OCI-LY7 (cell line): ENCODE measurements around the gene SF3B5. TPM values are rescaled to one million over a fixed set of nuclear protein-coding genes. Genes with fewer than 3 reads are reported as not detected.

Experiments
- BruUV-seq: library from RNA; stranded (reverse); fragments of 400-500 nt; replicated peaks from 2 replicates; lab custom pipeline; 2021; lab: Mats Ljungman, UMichigan
- CTCF ChIA-PET: fragments of 300-600 bp; sonication (Branson Sonifier 250); formaldehyde crosslinking; loops from one replicate; lab custom pipeline; 2022; ENCODE audit warnings: antibody characterized with exemption; ENCODE audit not compliant: unreplicated experiment; lab: Charles Lee
- POLR2A ChIA-PET: fragments of 300-600 bp; sonication (Branson Sonifier 250); formaldehyde crosslinking; loops from one replicate; lab custom pipeline; 2022; ENCODE audit warnings: antibody characterized with exemption; lab: Charles Lee
- DNase-seq: peaks from one replicate; pipeline ENCODE4 v3.0.0-alpha.2; 2015; ENCODE audit warnings: low spot score
- H2AFZ ChIP-seq: fragments of 200-600 bp; sonication (generic), shearing (Covaris generic); 2 replicates; pipeline ENCODE4 v1.6.1; 2014; ENCODE audit warnings: mild to moderate bottlenecking, antibody characterized with exemption, low read length, moderate library complexity
- H3K27ac ChIP-seq: fragments of 200-600 bp; sonication (generic); 2 replicates; pipeline ENCODE4 v1.5.1; 2014; ENCODE audit warnings: mixed run types, low read depth, mild to moderate bottlenecking, moderate library complexity, low read length, inconsistent platforms; ENCODE audit not compliant: poor library complexity, severe bottlenecking
- H3K36me3 ChIP-seq: fragments of 200-600 bp; sonication (generic); 2 replicates; pipeline ENCODE4 v1.6.1; 2014; ENCODE audit warnings: mild to moderate bottlenecking, antibody characterized with exemption, low read length, moderate library complexity, mixed read lengths; ENCODE audit not compliant: insufficient read depth
- H3K4me1 ChIP-seq: fragments of 200-600 bp; sonication (generic); 2 replicates; pipeline ENCODE4 v1.5.1; 2014; ENCODE audit warnings: mild to moderate bottlenecking, low read length; ENCODE audit not compliant: insufficient read depth, poor library complexity, severe bottlenecking
- H3K4me2 ChIP-seq: fragments of 200-600 bp; sonication (generic); 2 replicates; pipeline ENCODE4 v1.6.1; 2014; ENCODE audit warnings: mild to moderate bottlenecking, low read length
- H3K4me3 ChIP-seq: fragments of 200-600 bp; sonication (generic); 2 replicates; pipeline ENCODE4 v1.5.1; 2014; ENCODE audit warnings: mild to moderate bottlenecking, low read depth, low read length; ENCODE audit not compliant: poor library complexity, severe bottlenecking
- H3K79me2 ChIP-seq: fragments of 200-600 bp; sonication (generic); 2 replicates; pipeline ENCODE4 v1.6.1; 2016; ENCODE audit warnings: low read depth, mild to moderate bottlenecking, low read length, moderate library complexity, mixed read lengths; ENCODE audit not compliant: insufficient read depth
- H3K9me2 ChIP-seq: fragments of 200-600 bp; sonication (generic); 2 replicates; pipeline ENCODE4 v1.6.1; 2016; ENCODE audit warnings: mild to moderate bottlenecking, low read length, mixed read lengths; ENCODE audit not compliant: insufficient read depth
- H3K9me3 ChIP-seq: fragments of 200-600 bp; sonication (generic); 2 replicates; pipeline ENCODE4 v1.6.1; 2014; ENCODE audit warnings: mild to moderate bottlenecking, mixed run types, low read length, mixed read lengths
- H4K20me1 ChIP-seq: fragments of 200-600 bp; sonication (generic); 2 replicates; pipeline ENCODE4 v1.6.1; 2014; ENCODE audit warnings: mild to moderate bottlenecking, antibody characterized with exemption, low read length, moderate library complexity, mixed read lengths; ENCODE audit not compliant: insufficient read depth
- CTCF ChIP-seq: fragments of 200-600 bp; sonication (generic); conservative IDR thresholded peaks from 2 replicates; pipeline ENCODE4 v1.5.1; 2014; ENCODE audit warnings: mild to moderate bottlenecking, antibody characterized with exemption, low read length, moderate library complexity, mixed read lengths
- EZH2phosphoT487 ChIP-seq: fragments of 200-600 bp; sonication (generic); IDR thresholded peaks from 2 replicates; pipeline ENCODE4 v1.6.1; 2018; ENCODE audit warnings: low read depth, borderline replicate concordance, mild to moderate bottlenecking, mixed run types, antibody characterized with exemption, low read length, moderate library complexity, mixed read lengths
- intact Hi-C: fragments of 100-400 bp; cut with micrococcal nuclease; formaldehyde crosslinking; loops from one replicate; pipeline ENCODE4 v1.10.0; 2022; ENCODE audit not compliant: unreplicated experiment
- total RNA-seq, 2 experiments: library from RNA; depleted of rRNA in 1 of 2; stranded (reverse); fragments of >200 nt in 1 of 2; shearing (Covaris generic) in 1 of 2; gene quantifications; 2 replicates each; pipeline ENCODE4 v1.2.3, GENCODE V29; 2014 to 2022

Gene SF3B5
- total RNA-seq, 2 experiments from 2014 or later, result 135 to 187 TPM

- ChIA-PET POLR2A (interaction anchor here (1.1 to 1.5 kb wide), 3 partner anchors 13 to 135 kb away, joined by 3 to 6 read pairs (median 4); no protein-coding TSS in a partner anchor), CTCF (no interaction called here)
- no TSS peak for BruUV-seq
- Histone ChIP-seq H3K36me3 (peaks cover 3% of the 10 kb centered on the region), H3K4me3 (no peak overlapping the region), H2AFZ (no peak overlapping the region), H3K27ac (no peak overlapping the region), H3K79me2 (peaks cover 12% of the 10 kb centered on the region), H3K4me2 (no peak overlapping the region), H3K4me1 (peaks cover 12% of the 10 kb centered on the region), H3K9me2 (0 out of 2 replicates have a peak, but pooled peaks cover 6% of the 10 kb centered on the region), H3K9me3 (peaks cover 4% of the 10 kb centered on the region; the same call in 1 of the 2 replicates), H4K20me1 (peaks cover 4% of the 10 kb centered on the region)
- no peak for TF ChIP-seq CTCF
- TF ChIP-seq EZH2phosphoT487, result no peak
- intact Hi-C loops, result loop anchor here (5.0 kb wide), 1 partner anchor 243 kb away; no protein-coding TSS in a partner anchor
- no peak for DNase-seq
Observed at GRCh38 chr6:144098993-144099392, 3.6 kb upstream of the SF3B5 start.

GRCh38 chr6:144094731-144095133 is 641 bp downstream of the SF3B5 start:
- Histone ChIP-seq H3K9me3 (peaks cover 4% of the 10 kb centered on the region; the same call in 1 of the 2 replicates), H3K4me2 (peak overlapping the region; percentile 89), H3K9me2 (0 out of 2 replicates have a peak, but pooled peaks cover 6% of the 10 kb centered on the region), H3K79me2 (peaks cover 26% of the 10 kb centered on the region), H2AFZ (peak overlapping the region; percentile 53; the same call in 1 of the 2 replicates), H3K36me3 (peaks cover 20% of the 10 kb centered on the region), H3K27ac (peak overlapping the region; percentile 30), H3K4me1 (peaks cover 22% of the 10 kb centered on the region), H4K20me1 (peaks cover 6% of the 10 kb centered on the region), H3K4me3 (peak overlapping the region; percentile 90)
- intact Hi-C loops, result loop anchor here (1.0 to 5.0 kb wide), 2 partner anchors 30 to 248 kb away; no protein-coding TSS in a partner anchor
- no peak for TF ChIP-seq EZH2phosphoT487
- no peak for TF ChIP-seq CTCF
- no peak for DNase-seq
- CTCF ChIA-PET, result no interaction called here
- POLR2A ChIA-PET, result interaction anchor here (0.9 to 2.1 kb wide), 2 partner anchors 30 to 56 kb away, joined by 3 to 10 read pairs; no protein-coding TSS in a partner anchor
- BruUV-seq, result no TSS peak

GRCh38 chr6:144093658-144094057 is 1.7 kb downstream of the SF3B5 start:
- H3K9me2 ChIP-seq, result 0 out of 2 replicates have a peak, but pooled peaks cover 6% of the 10 kb centered on the region
- intact Hi-C loops, result no loop called here
- no TSS peak for BruUV-seq
- H3K4me3 ChIP-seq, result peak overlapping the region; percentile 90
- ChIA-PET CTCF (no interaction called here), POLR2A (interaction anchor here (1.1 to 2.1 kb wide), 2 partner anchors 15 to 29 kb away, joined by 5 to 10 read pairs; no protein-coding TSS in a partner anchor)
- peak overlapping the region; percentile 89 for H3K4me2 ChIP-seq
- peaks cover 20% of the 10 kb centered on the region for H3K36me3 ChIP-seq
- H3K27ac ChIP-seq, result no peak overlapping the region
- no peak for DNase-seq
- H3K9me3 ChIP-seq, result peaks cover 4% of the 10 kb centered on the region; the same call in 1 of the 2 replicates
- peaks cover 22% of the 10 kb centered on the region for H3K4me1 ChIP-seq
- H3K79me2 ChIP-seq, result peaks cover 26% of the 10 kb centered on the region
- H4K20me1 ChIP-seq, result peaks cover 6% of the 10 kb centered on the region
- no peak for TF ChIP-seq CTCF
- no peak for TF ChIP-seq EZH2phosphoT487
- H2AFZ ChIP-seq, result no peak overlapping the region
